Upper lobe of left lung (tissue), 6 donors: ENCODE data around the gene NOTCH1. TPM values are rescaled to one million over a fixed set of nuclear protein-coding genes. Genes with fewer than 3 reads are reported as not detected.

ENCODE experiments used
- ATAC-seq, 2 donors: fragments of 200-7000 bp; cut with Tn5 transposase; one replicate each; pipeline ENCODE4 v1.9.1; 2022; ENCODE audit warnings: mild to moderate bottlenecking in 2 of 2, moderate library complexity in 2 of 2; ENCODE audit not compliant: low FRiP score in 2 of 2
- DNase-seq, 2 donors: peaks; one replicate each; pipeline ENCODE4 v3.0.0-alpha.2; 2019 to 2020
- H3K27ac ChIP-seq, 4 donors: fragments of 200-600 bp; sonication (generic); one replicate each; pipeline ENCODE4 v1.5.1; 2016 to 2019
- H3K27me3 ChIP-seq, 4 donors: fragments of 200-600 bp; sonication (generic); one replicate each; pipeline ENCODE4 v1.5.1; 2017 to 2019
- H3K36me3 ChIP-seq, 4 donors: fragments of 200-600 bp; sonication (generic); one replicate each; pipeline ENCODE4 v1.5.1; 2016 to 2019
- H3K4me1 ChIP-seq, 4 donors: fragments of 200-600 bp; sonication (generic); one replicate each; pipeline ENCODE4 v1.5.1; 2018 to 2019
- H3K4me3 ChIP-seq, 4 donors: fragments of 200-600 bp; sonication (generic); one replicate each; pipeline ENCODE4 v1.5.1; 2017 to 2019; ENCODE audit warnings: mild to moderate bottlenecking in 2 of 4, moderate library complexity in 1 of 4
- H3K9me3 ChIP-seq, 4 donors: fragments of 200-600 bp; sonication (generic); one replicate each; pipeline ENCODE4 v1.5.1; 2018 to 2019
- EP300 ChIP-seq, 4 donors: sonication (generic); formaldehyde crosslinking; IDR thresholded peaks; one replicate each; pipeline ENCODE4 v1.5.1; 2017; ENCODE audit warnings: antibody characterized with exemption in 4 of 4, control low read depth in 2 of 4
- POLR2A ChIP-seq, 4 donors: fragments of 450-650 bp; IDR thresholded peaks; one replicate each; pipeline ENCODE4 v1.5.1; 2016 to 2017; ENCODE audit warnings: antibody characterized with exemption in 4 of 4, mild to moderate bottlenecking in 2 of 4
- POLR2AphosphoS5 ChIP-seq, 2 donors: sonication (generic); formaldehyde crosslinking; IDR thresholded peaks; one replicate each; pipeline ENCODE4 v1.5.1; 2017; ENCODE audit warnings: antibody characterized with exemption in 2 of 2
- WGBS, 2 donors: methylation state at CpG; one replicate each; pipeline ENCODE4 v1.1.5; 2017 to 2018; 5-methylcytosine and 5-hydroxymethylcytosine counted together
- total RNA-seq, 6 donors: library from RNA; depleted of rRNA in 4 of 6; stranded (reverse); fragments of >200 nt in 4 of 6; gene quantifications; one replicate each; pipeline versions ENCODE4 v1.1.0 to v1.2.1, GENCODE V29; 2016 to 2021
- TF ChIP-seq, protein P1 (sequence below), 6 experiments: fragments of 450-650 bp in 4 of 6; fragments of 200-600 bp in 2 of 6; sonication (generic) in 2 of 6; IDR thresholded peaks; one replicate each; pipeline ENCODE4 v1.5.1; 2016 to 2019; ENCODE audit warnings: antibody characterized with exemption in 6 of 6
- donor health status: DM: no; HTN: no; CAD: no; lungs with moderate emphysema.
- donor health status: DM: no; HTN: yes; CAD: no; lungs with severe emphysema.

Gene NOTCH1
- total RNA-seq, 6 donors from 2014 or later: 49.6 to 175 (median 110) TPM

- WGBS, 2 donors: 67 to 69% methylated on average over 2 to 9 of the region's 9 CpGs
- peaks cover 75 to 85% (median 82%) of the 10 kb centered on the region in 4 donors for H3K4me1 ChIP-seq
- no peaks in the 10 kb centered on the region for H3K27me3 ChIP-seq
- ATAC-seq (no peak), DNase-seq (no peak)
- H3K27ac ChIP-seq: peak overlapping the region; percentile 94 to 98 (median 97)
- H3K4me3 ChIP-seq: peak overlapping the region in 1 of 4 donors; percentile 97
- TF ChIP-seq EP300 (IDR thresholded peaks at IDR 0.05) (no peak), POLR2AphosphoS5 (IDR thresholded peaks at IDR 0.05) (no peak), POLR2A (IDR thresholded peaks at IDR 0.05) (no peak)
- TF ChIP-seq, protein P1, sequence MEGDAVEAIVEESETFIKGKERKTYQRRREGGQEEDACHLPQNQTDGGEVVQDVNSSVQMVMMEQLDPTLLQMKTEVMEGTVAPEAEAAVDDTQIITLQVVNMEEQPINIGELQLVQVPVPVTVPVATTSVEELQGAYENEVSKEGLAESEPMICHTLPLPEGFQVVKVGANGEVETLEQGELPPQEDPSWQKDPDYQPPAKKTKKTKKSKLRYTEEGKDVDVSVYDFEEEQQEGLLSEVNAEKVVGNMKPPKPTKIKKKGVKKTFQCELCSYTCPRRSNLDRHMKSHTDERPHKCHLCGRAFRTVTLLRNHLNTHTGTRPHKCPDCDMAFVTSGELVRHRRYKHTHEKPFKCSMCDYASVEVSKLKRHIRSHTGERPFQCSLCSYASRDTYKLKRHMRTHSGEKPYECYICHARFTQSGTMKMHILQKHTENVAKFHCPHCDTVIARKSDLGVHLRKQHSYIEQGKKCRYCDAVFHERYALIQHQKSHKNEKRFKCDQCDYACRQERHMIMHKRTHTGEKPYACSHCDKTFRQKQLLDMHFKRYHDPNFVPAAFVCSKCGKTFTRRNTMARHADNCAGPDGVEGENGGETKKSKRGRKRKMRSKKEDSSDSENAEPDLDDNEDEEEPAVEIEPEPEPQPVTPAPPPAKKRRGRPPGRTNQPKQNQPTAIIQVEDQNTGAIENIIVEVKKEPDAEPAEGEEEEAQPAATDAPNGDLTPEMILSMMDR (IDR thresholded peaks at IDR 0.05): no peak
- H3K9me3 ChIP-seq: no peaks in the 10 kb centered on the region
- H3K36me3 ChIP-seq: peaks cover 0 to 39% (median 24%) of the 10 kb centered on the region in 4 donors
These were observed 4.7 kb downstream of the NOTCH1 start for GRCh38 chr9:136541179-136541578.

- H3K27ac ChIP-seq: peak overlapping the region; percentile 94 to 98 (median 97)
- H3K36me3 ChIP-seq: peaks cover 0 to 39% (median 24%) of the 10 kb centered on the region in 4 donors
- ATAC-seq: peak; percentile 89 to 93
- WGBS, 2 donors: 30 to 33% methylated on average over 10 to 27 of the region's 33 CpGs
- DNase-seq: peak; percentile 90 to 100
- peak overlapping the region in 3 of 4 donors; percentile 7 to 41 (median 29) for H3K4me3 ChIP-seq
- no peaks in the 10 kb centered on the region for H3K27me3 ChIP-seq
- TF ChIP-seq, protein P1 (IDR thresholded peaks at IDR 0.05): peak in 1 of 6 experiments; percentile 5
- TF ChIP-seq EP300 (IDR thresholded peaks at IDR 0.05) (peak in 3 of 4 donors; percentile 96 to 98 (median 98)), POLR2AphosphoS5 (IDR thresholded peaks at IDR 0.05) (peak; percentile 95 to 98), POLR2A (IDR thresholded peaks at IDR 0.05) (peak in 2 of 4 donors; percentile 65 to 71)
- H3K4me1 ChIP-seq: peaks cover 83 to 95% (median 92%) of the 10 kb centered on the region in 4 donors
- no peaks in the 10 kb centered on the region for H3K9me3 ChIP-seq
These were observed 6.1 kb downstream of the NOTCH1 start for GRCh38 chr9:136539427-136540421.

DNA sequence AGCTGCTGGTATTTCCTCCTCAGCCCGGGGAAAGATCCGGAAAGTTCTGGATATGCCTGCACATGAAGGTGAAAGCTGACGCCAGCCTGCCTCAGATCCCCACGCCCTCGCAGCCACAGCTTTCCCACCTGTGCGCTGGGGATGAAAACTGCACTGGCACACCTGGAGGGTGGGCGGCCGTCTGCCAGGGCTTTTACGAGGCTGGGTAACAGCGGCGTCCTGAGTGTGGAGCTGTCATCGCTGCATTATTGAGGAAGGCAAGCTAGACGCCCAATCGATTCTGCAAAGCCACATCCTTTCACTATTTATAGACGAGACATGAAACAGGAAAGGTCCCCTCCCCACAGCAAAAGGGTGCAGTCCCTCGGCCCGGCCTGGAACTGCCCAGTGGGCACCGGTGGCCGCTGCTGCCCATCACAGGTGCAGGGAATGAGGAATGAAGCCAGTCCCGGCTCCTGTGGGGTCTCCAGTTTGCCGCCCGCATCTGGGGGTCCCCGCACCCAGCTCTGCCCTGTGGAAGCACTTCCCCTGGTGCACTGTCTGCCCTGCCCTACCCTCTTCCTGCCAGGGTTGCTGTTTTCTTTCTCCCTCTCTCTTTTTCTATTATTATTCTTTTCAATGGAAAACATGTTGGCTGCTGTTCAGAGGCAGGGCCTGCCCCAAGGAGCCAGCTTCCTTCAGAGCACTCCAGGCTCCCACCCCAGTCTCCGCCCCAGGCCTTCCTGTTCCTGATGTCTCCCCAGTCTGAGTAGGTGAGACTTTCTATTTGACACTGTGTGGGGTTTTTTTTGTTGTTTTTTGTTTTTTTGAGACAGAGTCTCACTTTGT, 7.0 kb downstream of the NOTCH1 start:
- DNase-seq (peak; percentile 68 to 75), ATAC-seq (peak in 1 of 2 donors; percentile 34)
- Histone ChIP-seq H3K36me3 (peaks cover 0 to 41% (median 25%) of the 10 kb centered on the region in 4 donors), H3K4me3 (peak overlapping the region in 2 of 4 donors; percentile 28 to 30), H3K4me1 (peaks cover 85 to 95% (median 92%) of the 10 kb centered on the region in 4 donors), H3K9me3 (no peaks in the 10 kb centered on the region), H3K27ac (peak overlapping the region; percentile 94 to 98 (median 97)), H3K27me3 (no peaks in the 10 kb centered on the region)
- TF ChIP-seq POLR2A (IDR thresholded peaks at IDR 0.05) (no peak), POLR2AphosphoS5 (IDR thresholded peaks at IDR 0.05) (peak in 1 of 2 donors; percentile 8)
- TF ChIP-seq, protein P1 (IDR thresholded peaks at IDR 0.05): no peak
- WGBS, 2 donors: 37 to 54% methylated on average over 17 to 23 of the region's 24 CpGs

DNA sequence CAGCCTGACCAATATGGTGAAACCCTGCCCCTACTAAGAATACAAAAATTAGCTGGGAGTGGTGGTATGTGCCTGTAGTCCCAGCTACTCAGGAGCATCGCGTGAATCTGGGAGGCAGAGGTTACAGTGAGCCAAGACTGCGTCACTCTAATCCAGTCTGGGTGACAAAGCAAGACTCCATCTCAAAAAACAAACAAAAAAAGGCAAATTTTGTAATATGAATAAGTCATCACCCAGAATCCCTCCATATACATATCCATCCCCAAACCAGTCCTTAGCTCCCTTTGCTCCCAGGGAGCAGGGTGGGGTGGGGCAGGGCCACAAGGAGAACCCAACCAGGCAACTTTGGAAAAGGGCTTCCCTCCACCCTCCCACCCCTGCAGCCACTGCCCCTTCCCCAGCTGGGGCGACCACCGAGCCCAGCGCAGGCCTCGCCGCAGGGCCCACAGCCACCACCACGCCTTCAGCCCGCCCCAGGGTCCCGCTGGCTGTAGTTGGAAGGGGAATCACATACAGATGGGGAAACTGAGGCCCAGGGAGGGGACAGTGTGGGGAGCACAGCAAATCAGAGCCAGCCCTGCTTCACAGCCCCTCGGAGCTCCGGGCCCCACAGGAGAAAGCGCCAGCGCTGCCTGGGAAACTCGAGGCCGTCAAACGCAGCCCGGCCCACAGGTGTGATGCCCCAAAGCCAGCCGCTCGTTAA, 7.8 kb downstream of the NOTCH1 start:
- Histone ChIP-seq H3K4me3 (peak overlapping the region in 2 of 4 donors; percentile 28 to 30), H3K4me1 (peaks cover 85 to 94% (median 92%) of the 10 kb centered on the region in 4 donors), H3K27ac (peak overlapping the region; percentile 94 to 98 (median 97)), H3K9me3 (no peaks in the 10 kb centered on the region), H3K36me3 (peaks cover 0 to 34% (median 25%) of the 10 kb centered on the region in 4 donors), H3K27me3 (no peaks in the 10 kb centered on the region)
- WGBS, 2 donors: 76 to 82% methylated on average over 3 to 21 of the region's 21 CpGs
- no peak for TF ChIP-seq EP300 (IDR thresholded peaks at IDR 0.05)
- TF ChIP-seq, protein P1 (IDR thresholded peaks at IDR 0.05): no peak
- TF ChIP-seq POLR2A (IDR thresholded peaks at IDR 0.05): no peak
- no peak for TF ChIP-seq POLR2AphosphoS5 (IDR thresholded peaks at IDR 0.05)
- DNase-seq (peak in 1 of 2 donors; percentile 78), ATAC-seq (no peak)
